Measurements from ENCODE around the gene TNFRSF4. TPM values are rescaled to one million over a fixed set of nuclear protein-coding genes. Genes with fewer than 3 reads are reported as not detected.

Gene TNFRSF4
- total RNA-seq, 4 donors from 2014 or later, result 1.5 to 4.5 (median 3.2) TPM

DNA sequence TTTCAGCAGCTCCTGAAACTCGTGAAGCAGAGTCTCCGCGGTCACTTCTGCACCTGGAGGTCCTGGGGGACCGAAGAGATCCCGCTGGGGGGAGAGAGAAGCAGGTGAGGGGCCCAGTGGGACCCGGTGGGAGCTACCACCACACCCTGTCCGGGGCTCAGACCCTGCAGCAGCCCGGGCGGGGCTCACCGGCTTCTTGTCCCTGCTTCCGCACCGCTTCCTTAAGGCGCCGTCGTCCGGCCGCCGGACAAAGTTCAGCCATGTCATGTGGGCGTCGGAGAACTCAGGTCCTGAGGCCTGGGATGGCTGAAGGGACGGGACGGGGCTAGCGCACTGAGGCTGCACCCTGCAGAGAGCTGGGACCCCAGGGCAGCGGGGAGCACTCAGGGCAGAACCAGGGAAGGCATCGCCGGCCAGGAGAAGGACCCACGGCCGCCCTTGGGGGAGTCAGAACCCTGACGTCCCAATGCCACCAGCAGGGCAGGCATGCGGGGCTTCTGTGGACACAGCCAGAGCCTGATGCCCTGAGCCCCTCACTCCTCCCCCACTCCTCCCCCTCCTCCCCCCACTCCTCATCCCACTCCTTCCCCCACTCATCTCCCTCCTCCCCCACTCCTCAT, 30.3 kb upstream of the TNFRSF4 start:
- TF ChIP-seq, protein P1, sequence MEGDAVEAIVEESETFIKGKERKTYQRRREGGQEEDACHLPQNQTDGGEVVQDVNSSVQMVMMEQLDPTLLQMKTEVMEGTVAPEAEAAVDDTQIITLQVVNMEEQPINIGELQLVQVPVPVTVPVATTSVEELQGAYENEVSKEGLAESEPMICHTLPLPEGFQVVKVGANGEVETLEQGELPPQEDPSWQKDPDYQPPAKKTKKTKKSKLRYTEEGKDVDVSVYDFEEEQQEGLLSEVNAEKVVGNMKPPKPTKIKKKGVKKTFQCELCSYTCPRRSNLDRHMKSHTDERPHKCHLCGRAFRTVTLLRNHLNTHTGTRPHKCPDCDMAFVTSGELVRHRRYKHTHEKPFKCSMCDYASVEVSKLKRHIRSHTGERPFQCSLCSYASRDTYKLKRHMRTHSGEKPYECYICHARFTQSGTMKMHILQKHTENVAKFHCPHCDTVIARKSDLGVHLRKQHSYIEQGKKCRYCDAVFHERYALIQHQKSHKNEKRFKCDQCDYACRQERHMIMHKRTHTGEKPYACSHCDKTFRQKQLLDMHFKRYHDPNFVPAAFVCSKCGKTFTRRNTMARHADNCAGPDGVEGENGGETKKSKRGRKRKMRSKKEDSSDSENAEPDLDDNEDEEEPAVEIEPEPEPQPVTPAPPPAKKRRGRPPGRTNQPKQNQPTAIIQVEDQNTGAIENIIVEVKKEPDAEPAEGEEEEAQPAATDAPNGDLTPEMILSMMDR (IDR thresholded peaks at IDR 0.05), result no peak
- no peak for TF ChIP-seq POLR2A (IDR thresholded peaks at IDR 0.05)
- H3K9me3 ChIP-seq, result no peaks in the 10 kb centered on the region
- no peak overlapping the region for H3K27ac ChIP-seq
- no peaks in the 10 kb centered on the region for H3K27me3 ChIP-seq
- no peak overlapping the region for H3K4me3 ChIP-seq (replicated peaks in 1 of 3)
- H3K4me1 ChIP-seq, result peaks cover 0 to 10% of the 10 kb centered on the region in 2 donors
- H3K36me3 ChIP-seq, result no peaks in the 10 kb centered on the region
- intact Hi-C loops (cut with DNase I), result no loop called here
- DNase-seq, result no peak
- 70 to 84% methylated on average over 10 to 30 of the region's 30 CpGs for WGBS, 2 donors

DNA sequence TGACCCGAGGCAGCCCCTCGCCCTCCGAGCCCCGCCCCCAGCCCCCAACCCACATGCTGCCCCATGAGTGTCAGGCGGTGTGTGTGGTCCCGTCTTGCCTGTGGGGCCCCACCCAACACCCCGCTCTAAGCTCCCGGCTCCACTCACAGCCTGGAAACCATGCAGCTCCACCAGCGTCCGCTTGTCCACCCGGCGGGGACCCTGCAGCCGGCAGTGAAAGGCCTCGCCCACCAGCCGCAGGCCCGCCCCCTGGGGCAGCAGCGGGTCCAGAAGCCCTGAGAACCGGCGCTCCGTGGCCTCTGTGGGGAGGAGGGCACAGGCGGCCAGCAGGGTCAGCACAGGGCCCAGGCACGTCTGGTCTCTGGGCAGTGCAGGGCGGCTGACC, 29.8 kb upstream of the TNFRSF4 start:
- Histone ChIP-seq H3K9me3 (no peaks in the 10 kb centered on the region), H3K27ac (no peak overlapping the region), H3K27me3 (no peaks in the 10 kb centered on the region), H3K4me3 (replicated peaks in 1 of 3) (no peak overlapping the region), H3K4me1 (peaks cover 0 to 10% of the 10 kb centered on the region in 2 donors), H3K36me3 (no peaks in the 10 kb centered on the region)
- 66 to 82% methylated on average over 12 to 23 of the region's 23 CpGs for WGBS, 2 donors
- no peak for DNase-seq
- TF ChIP-seq, protein P1 (IDR thresholded peaks at IDR 0.05), result no peak
- no peak for TF ChIP-seq POLR2A (IDR thresholded peaks at IDR 0.05)
- intact Hi-C loops (cut with DNase I), result no loop called here

DNA sequence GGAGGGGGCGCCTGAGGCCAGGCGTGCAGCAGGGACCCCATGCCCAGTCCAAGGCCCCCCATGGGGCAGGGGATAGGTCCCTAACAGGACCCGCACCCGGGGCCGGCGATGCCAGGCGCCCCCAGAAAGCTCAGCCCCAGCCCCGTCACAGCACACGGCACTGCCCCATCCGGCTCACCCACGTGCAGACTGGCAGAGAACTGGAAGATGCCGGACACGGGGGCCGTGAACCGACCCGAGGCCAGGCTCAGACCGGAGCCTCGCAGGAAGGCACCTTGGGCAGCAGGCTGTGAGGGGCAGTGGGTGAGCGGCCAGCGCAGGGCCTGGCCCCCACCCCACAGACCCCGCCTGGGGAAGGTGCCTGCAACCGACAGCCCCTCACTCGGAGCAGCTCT, 29.3 kb upstream of the TNFRSF4 start:
- 100% methylated on average over 3 to 4 of the region's 23 CpGs for WGBS, 2 donors
- H3K27ac ChIP-seq, result no peak overlapping the region
- no peak overlapping the region for H3K4me3 ChIP-seq (replicated peaks in 1 of 3)
- no peaks in the 10 kb centered on the region for H3K36me3 ChIP-seq
- no peaks in the 10 kb centered on the region for H3K27me3 ChIP-seq
- intact Hi-C loops (cut with DNase I), result no loop called here
- no peaks in the 10 kb centered on the region for H3K9me3 ChIP-seq
- no peak for DNase-seq
- TF ChIP-seq, protein P1 (IDR thresholded peaks at IDR 0.05), result no peak
- no peak for TF ChIP-seq POLR2A (IDR thresholded peaks at IDR 0.05)
- peaks cover 0 to 10% of the 10 kb centered on the region in 2 donors for H3K4me1 ChIP-seq

DNA sequence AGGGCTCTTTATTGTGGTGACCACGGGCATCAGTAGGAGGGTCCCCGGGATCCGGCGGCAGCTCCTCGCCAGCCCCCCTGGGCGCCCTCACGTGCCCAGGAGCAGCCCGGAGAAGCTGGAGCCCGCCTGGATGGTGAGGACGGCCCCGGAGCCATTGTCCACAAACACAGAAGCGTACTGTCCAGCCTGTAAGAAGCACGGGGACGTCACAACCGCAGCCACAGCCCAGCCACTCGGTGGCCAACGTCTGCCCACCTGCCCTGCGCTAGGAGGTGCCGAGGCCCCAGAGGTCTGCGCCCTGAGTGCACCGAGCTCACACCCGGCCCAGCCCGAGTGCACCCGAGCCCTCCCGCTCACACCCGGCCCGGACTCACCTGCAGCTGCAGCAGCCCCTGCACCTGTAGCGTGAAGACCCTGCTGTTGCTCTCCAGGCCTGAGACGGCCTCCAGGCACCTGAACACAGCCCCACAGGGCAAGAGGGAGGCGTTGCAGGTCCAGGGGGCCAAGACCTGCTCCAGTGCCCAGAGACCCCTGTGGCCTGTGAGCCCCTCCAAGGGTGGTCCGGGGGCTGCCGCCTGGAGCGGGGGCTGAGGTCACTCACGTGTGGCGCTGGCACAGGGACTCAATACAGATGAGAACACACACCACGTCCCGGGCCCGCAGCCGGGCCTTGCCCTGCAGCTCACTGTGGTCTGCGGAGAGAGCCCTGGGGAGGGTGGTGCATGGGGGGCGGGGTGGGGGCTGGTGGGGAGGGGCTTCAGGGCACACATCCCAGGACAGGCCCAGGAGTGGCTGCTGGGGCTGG, 28.7 kb upstream of the TNFRSF4 start:
- intact Hi-C loops (cut with DNase I), result no loop called here
- TF ChIP-seq, protein P1 (IDR thresholded peaks at IDR 0.05), result no peak
- no peak for TF ChIP-seq POLR2A (IDR thresholded peaks at IDR 0.05)
- Histone ChIP-seq H3K4me1 (peaks cover 0 to 14% of the 10 kb centered on the region in 2 donors), H3K9me3 (no peaks in the 10 kb centered on the region), H3K27me3 (no peaks in the 10 kb centered on the region), H3K36me3 (no peaks in the 10 kb centered on the region), H3K27ac (no peak overlapping the region), H3K4me3 (replicated peaks in 1 of 3) (no peak overlapping the region)
- no peak for DNase-seq
- 90 to 94% methylated on average over 11 to 29 of the region's 41 CpGs for WGBS, 2 donors

DNA sequence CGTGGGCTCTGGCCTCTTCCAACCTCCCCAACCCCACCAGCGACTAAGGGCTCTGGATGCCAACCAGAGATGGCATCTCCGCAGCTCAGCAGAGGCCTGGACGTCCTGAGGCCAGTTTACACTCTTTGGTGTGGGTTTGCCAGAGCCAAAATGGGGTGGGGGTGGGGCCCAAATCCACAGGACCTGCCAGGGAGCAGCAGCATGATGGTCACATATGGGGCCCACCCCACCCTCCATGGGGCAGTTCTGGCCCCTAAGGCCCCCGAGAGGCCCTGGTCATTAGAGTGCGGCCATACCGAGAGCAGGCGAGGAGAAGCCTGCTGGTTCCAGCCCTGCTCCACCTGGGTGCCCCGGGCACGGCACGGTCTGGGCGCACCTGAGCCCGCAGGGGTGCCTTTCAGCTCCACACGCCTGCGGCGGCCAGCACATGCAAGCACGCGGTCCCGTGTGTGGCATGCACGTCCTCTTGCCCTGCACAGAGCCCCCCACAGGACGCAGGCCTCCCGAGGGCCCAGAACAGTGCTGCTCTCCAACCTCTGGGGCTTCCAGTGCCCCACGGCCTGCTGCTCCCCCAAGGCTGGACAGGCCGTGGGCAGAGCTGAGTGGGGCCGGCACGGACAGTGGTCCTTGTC, 27.8 kb upstream of the TNFRSF4 start:
- intact Hi-C loops (cut with DNase I), result no loop called here
- 76 to 87% methylated on average over 6 to 8 of the region's 26 CpGs for WGBS, 2 donors
- Histone ChIP-seq H3K4me1 (peaks cover 8 to 20% of the 10 kb centered on the region in 2 donors), H3K27me3 (no peaks in the 10 kb centered on the region), H3K9me3 (no peaks in the 10 kb centered on the region), H3K4me3 (replicated peaks in 1 of 3) (no peak overlapping the region), H3K27ac (no peak overlapping the region), H3K36me3 (no peaks in the 10 kb centered on the region)
- DNase-seq, result no peak
- TF ChIP-seq POLR2A (IDR thresholded peaks at IDR 0.05), result no peak
- TF ChIP-seq, protein P1 (IDR thresholded peaks at IDR 0.05), result no peak

Data from thyroid gland (tissue), 4 donors.